Myocyte (in vitro differentiated cells): ENCODE results near the gene KCNQ1. TPM values are rescaled to one million over a fixed set of nuclear protein-coding genes. Genes with fewer than 3 reads are reported as not detected.

Source experiments
- DNase-seq: peaks from one replicate; pipeline ENCODE4 v3.0.0-alpha.2; 2012; ENCODE audit warnings: low read depth
- total RNA-seq: library from RNA; depleted of rRNA; stranded (reverse); fragments of >200 nt; gene quantifications from 2 replicates; pipeline ENCODE4 v1.2.3, GENCODE V29; 2014

Gene KCNQ1
- total RNA-seq, 1 donor from 2014 or later: 0.32 TPM

GRCh38 chr11:2423157-2424025, 21.4 kb upstream of the KCNQ1 start:
- no peak for DNase-seq

DNA sequence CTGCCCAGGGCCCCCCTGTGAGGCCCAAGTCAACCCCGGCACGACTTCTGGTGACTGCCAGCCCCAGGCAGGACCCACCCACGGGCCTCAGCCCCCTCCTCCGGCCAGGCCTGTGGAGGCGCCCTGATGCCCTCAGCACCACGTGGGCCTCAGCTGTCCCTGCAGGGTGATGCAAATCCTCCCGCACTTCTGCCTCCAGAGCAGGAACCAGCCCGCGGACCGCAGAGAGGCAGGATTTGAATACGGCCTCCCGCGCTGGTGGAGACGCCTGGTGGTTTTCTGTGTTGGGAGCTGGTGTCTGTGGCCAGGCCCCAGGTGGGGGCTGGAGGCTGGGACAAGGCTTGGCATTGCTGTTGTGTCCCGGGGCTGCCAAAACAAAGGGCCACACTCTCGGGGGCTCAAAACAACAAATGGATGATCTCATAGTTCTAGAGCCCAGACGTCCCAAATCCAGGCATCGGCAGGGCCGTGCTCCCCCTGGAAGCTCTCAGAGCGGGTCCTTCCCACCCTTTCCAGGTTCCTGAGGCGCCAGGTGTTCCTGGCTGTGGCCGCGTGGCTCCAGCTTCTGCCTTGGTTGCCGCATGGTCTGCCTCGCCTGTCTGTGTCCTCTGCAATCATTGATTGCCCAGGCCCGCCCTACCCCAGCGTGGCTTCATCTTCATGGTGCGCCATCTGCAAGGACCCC, 19.9 kb upstream of the KCNQ1 start:
- no peak for DNase-seq

DNA sequence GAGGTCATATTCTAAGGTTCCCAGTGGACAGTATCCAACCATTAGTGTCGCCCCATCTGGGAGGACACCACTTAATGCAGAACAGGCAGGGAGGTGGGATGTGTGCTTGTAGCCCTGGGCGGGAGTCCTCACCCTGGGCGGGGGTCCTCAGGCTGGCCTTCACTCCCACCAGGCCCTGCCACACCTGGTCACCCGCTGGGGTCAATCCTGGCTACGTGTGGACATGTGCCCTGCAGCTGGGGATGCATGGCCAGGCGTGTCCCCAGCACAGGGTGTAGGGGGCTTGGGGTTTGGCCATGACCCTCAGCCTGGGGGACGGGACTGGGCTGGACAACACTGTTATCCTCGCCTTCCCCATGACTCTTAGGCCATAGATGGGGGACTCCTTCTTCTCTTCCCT, 19.3 kb upstream of the KCNQ1 start:
- DNase-seq: no peak

DNA sequence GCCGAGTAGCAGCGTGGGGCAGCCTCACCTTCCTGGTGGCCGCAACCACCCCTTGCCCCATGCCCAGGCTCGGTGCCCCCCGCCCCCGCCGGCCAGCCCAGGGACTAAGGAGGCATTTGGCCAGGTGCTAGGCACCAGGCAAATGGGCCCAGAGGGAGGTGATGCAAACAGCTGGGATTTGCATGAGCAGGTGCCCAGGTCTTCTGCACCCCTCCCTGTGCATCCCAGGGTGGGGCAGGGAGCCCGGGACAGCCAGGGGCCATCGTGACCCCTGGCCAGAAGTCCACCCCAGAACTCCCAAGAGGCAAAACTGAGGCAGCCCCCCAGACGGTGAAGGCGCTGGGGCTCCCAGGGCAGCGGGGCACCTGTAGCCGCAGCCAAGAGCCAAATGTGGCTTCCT, 18.6 kb upstream of the KCNQ1 start:
- no peak for DNase-seq

GRCh38 chr11:2426826-2427521, 17.8 kb upstream of the KCNQ1 start:
- DNase-seq: no peak

DNA sequence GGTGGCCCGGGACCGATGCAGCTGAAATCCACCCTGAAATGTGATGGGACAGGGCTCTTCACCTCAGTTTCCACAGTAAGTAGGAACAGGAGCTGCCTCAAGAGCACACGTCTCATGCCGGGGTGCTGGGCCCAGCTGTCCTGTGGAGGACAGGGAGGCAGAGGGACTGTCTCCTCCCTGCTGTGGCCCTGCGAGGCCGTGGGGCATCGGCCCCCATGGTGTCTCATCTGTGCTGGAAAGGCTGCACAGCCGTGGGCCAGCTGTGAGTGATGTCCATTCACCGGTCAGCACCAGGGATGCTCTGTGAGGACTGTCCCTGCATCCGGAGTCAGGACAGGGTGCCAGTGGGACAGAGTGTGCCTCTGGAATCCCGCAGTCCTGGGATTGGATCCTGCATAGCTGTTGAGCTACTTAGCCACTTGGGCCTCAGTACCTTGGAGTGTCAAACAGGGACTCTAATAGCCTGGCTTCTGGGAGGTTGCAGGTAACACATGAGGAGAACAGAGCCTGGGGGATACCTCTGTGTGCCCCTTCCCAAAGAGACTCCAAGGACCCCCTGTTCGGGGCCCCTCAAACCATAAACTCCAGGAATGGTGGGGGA, 17.0 kb upstream of the KCNQ1 start:
- no peak for DNase-seq

DNA sequence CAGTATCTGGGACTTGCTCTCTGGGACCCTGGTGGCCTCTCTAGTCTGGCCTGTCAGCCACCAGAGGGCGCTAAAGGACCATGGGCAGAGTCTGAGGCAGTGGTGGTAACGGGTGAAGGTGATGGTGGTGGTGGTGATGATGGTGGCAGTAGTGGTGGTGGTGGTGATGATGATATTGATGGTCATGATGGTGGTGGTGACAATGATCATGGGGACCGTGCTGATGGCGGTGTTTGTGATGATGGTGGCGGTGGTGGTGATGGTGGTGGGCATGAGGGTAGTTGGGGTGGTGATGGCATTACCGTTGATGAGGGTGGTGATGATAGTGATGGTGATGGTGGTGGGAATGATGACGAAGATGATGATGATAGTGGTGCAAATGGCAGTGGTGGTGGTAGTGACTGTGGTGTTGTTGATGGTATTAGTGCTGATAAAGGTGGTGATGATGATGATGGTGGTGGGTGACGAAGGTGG, 16.4 kb upstream of the KCNQ1 start:
- DNase-seq: peak; percentile 62

DNA sequence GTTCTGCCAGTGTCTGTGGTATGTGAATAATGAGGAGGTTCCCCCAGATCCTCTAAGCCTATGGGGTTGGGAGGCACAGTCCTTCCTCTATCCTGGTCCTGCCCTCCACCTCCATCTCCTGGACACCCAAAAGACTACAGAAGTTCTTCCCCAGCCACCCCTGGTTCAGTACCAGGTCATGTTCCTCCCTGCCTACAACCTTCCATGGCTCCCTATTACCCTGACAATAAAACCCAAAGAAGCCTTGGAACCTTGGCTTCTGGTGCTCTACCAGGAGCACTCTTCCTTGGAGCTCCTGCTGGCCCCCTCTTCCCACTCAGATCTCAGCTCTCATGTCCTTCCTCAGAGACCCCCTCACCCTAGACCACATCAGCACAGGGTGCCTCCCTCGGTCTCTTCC, 13.4 kb upstream of the KCNQ1 start:
- DNase-seq: no peak

DNA sequence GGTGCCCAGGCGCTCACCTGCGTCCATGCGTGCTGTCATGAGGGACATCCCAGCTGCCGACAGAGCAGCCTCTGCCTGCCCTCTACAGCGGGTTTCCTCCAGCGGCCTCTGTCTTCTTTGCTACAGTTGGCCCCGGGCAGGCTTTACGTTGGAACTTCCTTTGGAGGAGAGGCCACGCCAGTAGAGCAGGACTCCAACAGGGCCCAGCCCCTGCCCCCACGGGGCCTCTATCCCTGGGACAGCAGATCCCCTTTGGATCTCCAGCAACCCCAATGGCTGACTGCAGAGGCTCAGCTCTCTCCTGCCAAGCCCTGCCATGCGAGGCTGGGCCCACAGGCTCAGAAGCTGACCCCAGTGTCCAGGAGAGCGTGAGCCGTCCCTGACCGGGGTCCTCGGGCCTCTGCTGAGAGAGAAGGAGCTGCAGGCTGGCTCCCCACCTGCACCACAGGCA, 12.6 kb upstream of the KCNQ1 start:
- no peak for DNase-seq

- DNase-seq: no peak
These were observed 12.2 kb upstream of the KCNQ1 start for GRCh38 chr11:2432628-2433071.

GRCh38 chr11:2433106-2433925, 11.5 kb upstream of the KCNQ1 start:
- no peak for DNase-seq

- DNase-seq: no peak
These were observed 10.8 kb upstream of the KCNQ1 start for GRCh38 chr11:2434008-2434407.

GRCh38 chr11:2434506-2435255, 10.1 kb upstream of the KCNQ1 start:
- DNase-seq: no peak

GRCh38 chr11:2435288-2436012, 9.4 kb upstream of the KCNQ1 start:
- DNase-seq: no peak

DNA sequence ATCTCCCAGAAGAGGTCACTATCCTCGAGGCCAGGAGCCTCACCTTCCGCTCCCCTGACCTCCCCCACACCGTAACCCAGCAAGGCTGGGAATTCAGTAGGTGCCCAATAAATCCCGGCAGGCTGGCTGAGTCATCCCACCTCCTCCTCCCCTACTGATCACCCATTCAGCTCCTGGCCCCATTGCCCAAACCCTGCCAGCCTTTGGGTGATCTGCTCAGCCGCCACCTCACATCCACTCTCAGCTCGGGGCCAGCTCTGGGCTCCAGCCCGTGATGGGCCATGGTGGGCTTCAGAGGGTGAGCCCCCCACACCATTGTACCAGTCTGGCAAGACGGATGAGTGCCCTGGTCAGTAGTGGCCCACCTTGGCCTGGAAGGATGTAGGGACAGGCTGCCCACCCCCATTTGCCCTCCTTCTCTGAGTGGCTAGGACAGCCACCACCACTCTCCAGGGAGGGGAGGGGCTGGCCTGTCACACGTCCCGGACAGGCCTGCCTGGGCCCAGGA, 8.7 kb upstream of the KCNQ1 start:
- no peak for DNase-seq

GRCh38 chr11:2436521-2437031, 8.2 kb upstream of the KCNQ1 start:
- no peak for DNase-seq

DNA sequence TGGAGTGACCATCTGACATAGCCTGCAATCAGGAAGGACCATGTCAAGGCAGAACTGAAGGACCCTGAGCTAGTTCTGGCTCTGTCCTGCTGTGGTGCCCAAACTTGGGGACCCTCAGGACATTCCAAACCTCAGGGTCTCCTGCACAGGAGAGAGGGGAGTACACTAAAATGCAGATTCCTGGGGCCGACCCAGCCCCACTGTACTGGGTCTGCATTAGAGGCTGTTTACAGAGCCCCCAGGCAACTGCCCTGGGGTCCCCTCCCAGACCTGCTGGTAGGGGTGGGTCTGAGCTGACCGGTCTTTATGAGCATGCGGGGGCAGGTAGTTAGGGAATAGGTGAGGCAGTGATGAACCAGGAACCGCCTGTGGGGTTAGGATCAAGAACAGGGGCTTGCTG, 7.3 kb upstream of the KCNQ1 start:
- no peak for DNase-seq

DNA sequence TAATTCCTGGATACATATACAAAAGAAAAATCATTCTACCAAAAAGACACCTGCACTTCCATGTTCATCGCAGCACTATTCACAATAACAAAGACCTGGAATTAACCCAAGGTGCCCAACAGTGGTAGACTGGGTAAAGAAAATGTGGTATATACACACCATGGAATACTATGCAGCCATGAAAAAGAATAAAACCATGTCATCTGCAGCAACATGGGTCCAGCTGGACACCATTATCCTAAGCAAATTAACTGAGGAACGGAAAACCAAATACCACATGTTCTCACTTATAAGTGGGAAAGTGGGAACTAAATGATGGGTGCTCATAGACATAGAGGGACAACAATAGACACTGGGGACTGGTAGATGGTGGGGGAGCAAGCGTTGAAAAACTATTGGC, 5.0 kb upstream of the KCNQ1 start:
- no peak for DNase-seq

DNA sequence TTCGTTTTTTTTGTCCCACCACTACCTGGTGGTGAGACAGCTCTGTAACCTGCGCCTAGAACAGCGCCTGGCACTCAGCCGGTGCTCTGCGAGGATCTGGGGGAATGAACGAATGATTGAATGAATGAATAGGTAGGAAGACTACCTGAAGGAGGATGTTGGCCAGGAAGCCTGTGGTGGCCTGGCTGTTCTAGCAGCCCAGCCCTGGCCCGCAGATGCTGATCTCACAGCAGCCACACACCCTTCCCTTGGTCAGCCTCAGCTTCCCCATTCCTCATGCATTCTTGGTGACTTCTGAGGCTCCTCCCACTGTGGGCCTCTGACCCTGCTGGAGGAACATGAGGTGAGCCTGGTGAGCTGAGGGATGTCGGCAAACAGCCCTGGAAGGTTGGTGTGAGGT, 4.2 kb upstream of the KCNQ1 start:
- no peak for DNase-seq
